A673 (cell line): ENCODE data around the gene CRACDL. TPM values are rescaled to one million over a fixed set of nuclear protein-coding genes. Genes with fewer than 3 reads are reported as not detected.

Source experiments
- BruUV-seq: library from RNA; stranded (reverse); fragments of 400-500 nt; replicated peaks from 2 replicates; lab custom pipeline; 2021; lab: Mats Ljungman, UMichigan
- CTCF ChIA-PET: fragments of 300-600 bp; sonication (Branson Sonifier 250); formaldehyde crosslinking; loops from one replicate; lab custom pipeline; 2022; ENCODE audit warnings: antibody characterized with exemption; lab: Charles Lee
- POLR2A ChIA-PET: fragments of 300-600 bp; sonication (Branson Sonifier 250); formaldehyde crosslinking; loops from one replicate; lab custom pipeline; 2022; ENCODE audit warnings: antibody characterized with exemption; ENCODE audit not compliant: low non-redundant PET; lab: Charles Lee
- DNase-seq: peaks from one replicate; pipeline ENCODE4 v3.0.0-alpha.2; 2015; ENCODE audit warnings: low spot score
- H3K27ac ChIP-seq: fragments of 200-600 bp; sonication (generic); 2 replicates; pipeline ENCODE4 v1.5.1; 2016; ENCODE audit warnings: mixed run types, low read depth, mild to moderate bottlenecking, mixed read lengths, antibody characterized with exemption, low read length; ENCODE audit not compliant: poor library complexity, severe bottlenecking
- H3K27me3 ChIP-seq: fragments of 200-600 bp; sonication (generic); replicated peaks from 2 replicates; pipeline ENCODE4 v1.6.1; 2017; ENCODE audit warnings: mixed run types, low read depth, mild to moderate bottlenecking, mixed read lengths, antibody characterized with exemption, low read length; ENCODE audit not compliant: insufficient read depth, poor library complexity
- H3K36me3 ChIP-seq: fragments of 200-600 bp; sonication (generic); 2 replicates; pipeline ENCODE4 v1.6.1; 2016; ENCODE audit warnings: mixed run types, mild to moderate bottlenecking, mixed read lengths, antibody characterized with exemption, low read length; ENCODE audit not compliant: insufficient read depth, poor library complexity, severe bottlenecking
- H3K4me1 ChIP-seq: fragments of 200-600 bp; sonication (generic); 2 replicates; pipeline ENCODE4 v1.6.1; 2017; ENCODE audit warnings: mixed run types, mild to moderate bottlenecking, mixed read lengths, antibody characterized with exemption, low read length; ENCODE audit not compliant: insufficient read depth, poor library complexity, severe bottlenecking
- H3K4me3 ChIP-seq: fragments of 200-600 bp; sonication (generic); 2 replicates; pipeline ENCODE4 v1.5.1; 2016; ENCODE audit warnings: low read depth, mixed run types, mild to moderate bottlenecking, mixed read lengths, low read length; ENCODE audit not compliant: poor library complexity, severe bottlenecking
- H3K9me3 ChIP-seq: fragments of 200-600 bp; sonication (generic); 2 replicates; pipeline ENCODE4 v1.6.1; 2016; ENCODE audit warnings: mixed run types, low read depth, mild to moderate bottlenecking, mixed read lengths, antibody characterized with exemption, low read length; ENCODE audit not compliant: poor library complexity, severe bottlenecking
- CTCF ChIP-seq: fragments of 300-800, 200-600 bp; sonication (generic); conservative IDR thresholded peaks from 2 replicates; pipeline ENCODE4 v1.5.1; 2017; ENCODE audit warnings: low read depth, mild to moderate bottlenecking, antibody characterized with exemption, low read length, moderate library complexity, mixed read lengths
- EZH2 ChIP-seq: fragments of 200-600 bp; sonication (generic); IDR thresholded peaks from 2 replicates; pipeline ENCODE4 v1.6.1; 2017; ENCODE audit warnings: borderline replicate concordance, low read depth, mild to moderate bottlenecking, mixed read lengths, antibody characterized with exemption, low read length; ENCODE audit not compliant: poor library complexity, severe bottlenecking
- intact Hi-C: fragments of 100-400 bp; cut with micrococcal nuclease; formaldehyde crosslinking; loops from one replicate; pipeline ENCODE4 v1.10.0; 2022; ENCODE audit not compliant: unreplicated experiment
- total RNA-seq: library from RNA; stranded (reverse); gene quantifications from 2 replicates; pipeline ENCODE4 v1.2.3, GENCODE V29; 2021

Gene CRACDL
- total RNA-seq, 1 experiment from 2014 or later: not detected

- no TSS peak for BruUV-seq
- TF ChIP-seq CTCF: no peak
- TF ChIP-seq EZH2: no peak
- CTCF ChIA-PET: no interaction called here
- intact Hi-C loops: no loop called here
- Histone ChIP-seq H3K27me3 (no peaks in the 10 kb centered on the region), H3K36me3 (no peaks in the 10 kb centered on the region), H3K9me3 (no peaks in the 10 kb centered on the region), H3K4me1 (no peaks in the 10 kb centered on the region), H3K4me3 (no peak overlapping the region), H3K27ac (no peak overlapping the region)
- POLR2A ChIA-PET: no interaction called here
- DNase-seq: no peak
These were observed 65.4 kb downstream of the CRACDL start for GRCh38 chr2:98870516-98871158.

GRCh38 chr2:98869870-98870269, 66.2 kb downstream of the CRACDL start:
- CTCF ChIA-PET: no interaction called here
- POLR2A ChIA-PET: no interaction called here
- intact Hi-C loops: no loop called here

GRCh38 chr2:98869272-98869641, 66.8 kb downstream of the CRACDL start:
- H3K27ac ChIP-seq: no peak overlapping the region
- DNase-seq: no peak
- no peaks in the 10 kb centered on the region for H3K36me3 ChIP-seq
- H3K4me1 ChIP-seq: no peaks in the 10 kb centered on the region
- H3K4me3 ChIP-seq: no peak overlapping the region
- intact Hi-C loops: no loop called here
- BruUV-seq: no TSS peak
- TF ChIP-seq CTCF (no peak), EZH2 (no peak)
- H3K9me3 ChIP-seq: no peaks in the 10 kb centered on the region
- POLR2A ChIA-PET: no interaction called here
- no peaks in the 10 kb centered on the region for H3K27me3 ChIP-seq
- CTCF ChIA-PET: no interaction called here

More at GRCh38 chr2:98869870-98870269, 66.2 kb downstream of the CRACDL start:
- Histone ChIP-seq H3K27ac (no peak overlapping the region), H3K4me1 (no peaks in the 10 kb centered on the region), H3K4me3 (no peak overlapping the region), H3K36me3 (no peaks in the 10 kb centered on the region), H3K9me3 (no peaks in the 10 kb centered on the region), H3K27me3 (no peaks in the 10 kb centered on the region)
- TF ChIP-seq EZH2 (no peak), CTCF (no peak)
- no TSS peak for BruUV-seq
- no peak for DNase-seq
